ENCODE results near the gene CD82. TPM values are rescaled to one million over a fixed set of nuclear protein-coding genes. Genes with fewer than 3 reads are reported as not detected.
"Not testable (repeated sequence)": the region's sequence is repeated elsewhere in the genome, so short reads cannot be mapped to it uniquely, and the experiment has no call there.

Gene CD82
- total and polyA plus RNA-seq, 2 experiments from 2014 or later = 4.8 to 6.0 TPM

DNA sequence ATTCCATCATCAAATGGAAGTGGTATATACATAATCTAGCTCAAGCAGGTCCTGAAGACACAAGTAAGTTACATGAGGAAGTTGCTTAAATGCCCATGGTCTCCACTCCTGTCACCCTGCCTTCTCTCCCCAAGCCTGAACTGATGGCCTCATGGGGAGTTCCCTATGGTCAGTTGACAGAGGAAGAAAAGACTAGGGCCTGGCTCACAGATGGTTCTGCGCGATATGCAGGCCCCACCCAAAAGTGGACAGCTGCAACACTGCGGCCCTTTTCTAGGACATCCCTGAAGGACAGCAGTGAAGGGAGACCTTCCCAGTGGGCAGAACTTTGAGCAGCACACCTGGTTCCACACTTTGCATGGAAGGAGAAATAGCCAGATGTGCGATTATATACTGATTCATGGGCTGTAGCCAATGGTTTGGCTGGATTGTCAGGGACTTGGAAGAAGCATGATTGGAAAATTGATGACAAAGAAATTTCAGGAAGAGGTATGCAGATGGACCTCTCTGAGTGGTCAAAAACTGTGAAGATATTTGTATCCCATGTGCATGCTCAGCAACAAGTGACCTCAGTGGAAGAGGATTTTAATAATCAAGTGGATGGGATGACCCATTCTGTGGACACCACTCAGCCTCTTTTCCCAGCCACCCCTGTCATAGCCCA, 17.3 kb upstream of the CD82 start:
- no peaks in the 10 kb centered on the region for H3F3A ChIP-seq (ENCODE audit: insufficient read depth)
- no peaks in the 10 kb centered on the region for H3K4me1 ChIP-seq (ENCODE audit: insufficient read depth)
- 48 to 54% methylated on average over 4 of the region's 4 CpGs for WGBS, 2 experiments (ENCODE audit: low coverage in 1 of 2, low lambda C conversion rate in 2 of 2, missing lambda C conversion rate in 2 of 2)
- TF ChIP-seq EZH2 (IDR thresholded peaks at IDR 0.05; ENCODE audit: insufficient read depth, poor library complexity, severe bottlenecking) = no peak
- no peak for TF ChIP-seq EZH2phosphoT487 (IDR thresholded peaks at IDR 0.05; ENCODE audit: insufficient read depth, low read depth)
- H3K9me2 ChIP-seq (ENCODE audit: insufficient read depth) = no peaks in the 10 kb centered on the region
- no peak overlapping the region for H3K4me2 ChIP-seq (ENCODE audit: unreplicated experiment)
- in situ Hi-C loops (cut with MboI) = no loop called here
- H3K4me3 ChIP-seq = no peak overlapping the region
- no peak overlapping the region for H3K9ac ChIP-seq
- H3K27me3 ChIP-seq (replicated peaks; ENCODE audit: insufficient read depth) = peaks cover 6% of the 10 kb centered on the region; the same call in 1 of the 2 replicates
- no peaks in the 10 kb centered on the region for H3K36me3 ChIP-seq (ENCODE audit: low read depth)
- DNase-seq = no peak
- no peaks in the 10 kb centered on the region for H4K20me1 ChIP-seq (ENCODE audit: insufficient read depth)
- H3K9me3 ChIP-seq (ENCODE audit: low read depth) = no peaks in the 10 kb centered on the region
- no peak overlapping the region for H2AFZ ChIP-seq
- H3K27ac ChIP-seq = no peak overlapping the region
- H3K79me2 ChIP-seq (ENCODE audit: insufficient read depth) = no peaks in the 10 kb centered on the region

DNA sequence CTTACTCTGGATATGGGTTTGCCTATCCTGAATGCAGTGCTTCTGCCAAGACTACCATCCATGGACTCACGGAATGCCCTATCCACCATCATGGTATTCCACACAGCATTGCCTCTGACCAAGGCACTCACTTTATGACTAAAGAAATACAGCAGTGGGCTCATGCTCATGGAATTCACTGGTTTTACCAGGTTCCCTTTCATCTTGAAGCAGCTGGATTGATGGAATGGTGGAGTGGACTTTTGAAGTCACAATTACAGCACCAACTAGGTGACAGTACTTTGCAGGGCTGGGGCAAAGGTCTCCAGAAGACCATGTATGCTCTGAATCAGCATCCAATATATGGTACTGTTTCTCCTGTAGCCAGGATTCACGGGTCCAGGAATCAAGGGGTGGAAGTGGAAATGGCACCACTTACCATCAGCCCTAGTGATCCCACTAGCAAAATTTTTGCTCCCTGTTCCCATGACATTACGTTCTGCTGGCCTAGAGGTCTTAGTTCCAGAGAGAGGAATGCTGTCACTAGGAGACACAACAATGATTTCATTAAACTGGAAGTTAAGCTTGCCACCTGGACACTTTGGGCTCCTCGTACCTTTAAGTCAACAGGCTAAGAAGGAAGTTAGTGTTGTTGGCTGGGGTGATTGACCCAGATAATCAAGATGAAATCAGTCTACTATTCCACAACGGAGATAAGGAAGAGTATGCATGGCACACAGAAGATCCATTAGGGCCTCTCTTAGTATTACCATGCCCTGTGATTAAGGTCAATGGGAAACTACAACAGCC, 16.3 kb upstream of the CD82 start:
- H3K4me3 ChIP-seq; H3K9me3 ChIP-seq (ENCODE audit: low read depth); H3K27ac ChIP-seq; H3K9ac ChIP-seq; H2AFZ ChIP-seq; in situ Hi-C loops (cut with MboI); H3F3A ChIP-seq (ENCODE audit: insufficient read depth); H3K27me3 ChIP-seq (replicated peaks; ENCODE audit: insufficient read depth); DNase-seq; H4K20me1 ChIP-seq (ENCODE audit: insufficient read depth); H3K9me2 ChIP-seq (ENCODE audit: insufficient read depth); H3K4me1 ChIP-seq (ENCODE audit: insufficient read depth); H3K79me2 ChIP-seq (ENCODE audit: insufficient read depth); H3K36me3 ChIP-seq (ENCODE audit: low read depth); H3K4me2 ChIP-seq (ENCODE audit: unreplicated experiment): not testable (repeated sequence)
- 39 to 45% methylated on average over 5 of the region's 5 CpGs for WGBS, 2 experiments (ENCODE audit: low coverage in 1 of 2, low lambda C conversion rate in 2 of 2, missing lambda C conversion rate in 2 of 2)

DNA sequence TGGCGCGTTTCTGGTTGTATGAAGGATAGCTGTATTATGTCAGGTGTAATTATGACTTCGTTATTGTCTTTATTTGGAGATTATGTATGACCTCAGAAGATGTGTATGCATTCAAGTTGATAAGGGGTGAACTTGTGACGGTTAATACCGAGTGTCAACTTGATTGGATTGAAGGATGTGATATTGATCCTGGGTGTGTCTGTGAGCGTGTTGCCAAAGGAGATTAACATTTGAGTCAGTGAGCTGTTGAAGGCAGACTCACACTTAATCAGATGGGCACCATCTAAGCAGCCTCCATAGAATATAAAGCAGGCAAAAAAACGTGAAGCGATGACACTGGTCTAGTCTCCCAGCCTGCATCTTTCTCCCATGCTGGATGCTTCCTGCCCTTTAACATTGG, 15.3 kb upstream of the CD82 start:
- Histone ChIP-seq H3K4me1 (ENCODE audit: insufficient read depth) (no peaks in the 10 kb centered on the region), H3K36me3 (ENCODE audit: low read depth) (no peaks in the 10 kb centered on the region), H3K79me2 (ENCODE audit: insufficient read depth) (no peaks in the 10 kb centered on the region), H3K9ac (no peak overlapping the region), H2AFZ (no peak overlapping the region), H3F3A (ENCODE audit: insufficient read depth) (no peaks in the 10 kb centered on the region), H3K27ac (no peak overlapping the region), H3K9me3 (ENCODE audit: low read depth) (no peaks in the 10 kb centered on the region), H3K4me3 (no peak overlapping the region), H3K9me2 (ENCODE audit: insufficient read depth) (no peaks in the 10 kb centered on the region), H3K27me3 (replicated peaks; ENCODE audit: insufficient read depth) (peaks cover 5% of the 10 kb centered on the region; the same call in 1 of the 2 replicates), H3K4me2 (ENCODE audit: unreplicated experiment) (no peak overlapping the region), H4K20me1 (ENCODE audit: insufficient read depth) (no peaks in the 10 kb centered on the region)
- TF ChIP-seq EZH2phosphoT487 (IDR thresholded peaks at IDR 0.05; ENCODE audit: insufficient read depth, low read depth) (no peak), EZH2 (IDR thresholded peaks at IDR 0.05; ENCODE audit: insufficient read depth, poor library complexity, severe bottlenecking) (no peak)
- DNase-seq = no peak
- in situ Hi-C loops (cut with MboI) = no loop called here
- 49 to 52% methylated on average over 8 of the region's 8 CpGs for WGBS, 2 experiments (ENCODE audit: low coverage in 1 of 2, low lambda C conversion rate in 2 of 2, missing lambda C conversion rate in 2 of 2)

DNA sequence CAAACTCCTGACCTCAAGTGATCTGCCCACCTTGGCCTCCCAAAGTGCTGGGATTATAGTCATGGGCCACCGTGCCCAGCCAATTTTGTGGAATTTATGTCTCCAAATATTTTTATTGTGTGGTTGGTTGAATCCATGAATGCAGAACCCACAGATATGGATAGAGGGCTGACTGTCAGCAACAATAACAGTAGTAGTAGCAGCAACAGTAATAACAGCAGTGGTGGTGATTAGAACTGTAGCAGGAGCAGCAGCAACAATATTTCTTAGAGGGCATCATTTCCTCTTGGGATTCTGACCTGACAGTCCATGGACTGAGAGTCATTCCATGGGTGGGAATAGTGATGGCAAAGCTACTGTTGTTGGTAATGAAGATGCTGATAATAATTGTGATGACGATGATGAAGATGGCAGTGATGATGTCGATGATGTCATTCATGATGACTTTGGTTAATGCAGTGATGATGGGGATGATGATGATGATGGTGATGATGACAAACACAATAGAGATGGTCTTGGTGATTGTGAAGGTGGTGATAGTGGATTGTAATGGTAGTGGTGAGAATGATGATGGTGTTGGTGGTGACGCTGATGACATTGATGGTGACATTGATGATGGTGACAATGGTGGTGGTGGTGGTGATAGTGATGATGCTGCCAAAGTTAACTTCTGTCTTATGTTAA, 13.9 kb upstream of the CD82 start:
- Histone ChIP-seq H3K4me3 (no peak overlapping the region), H3K4me2 (ENCODE audit: unreplicated experiment) (no peak overlapping the region), H3K9me3 (ENCODE audit: low read depth) (no peaks in the 10 kb centered on the region), H3F3A (ENCODE audit: insufficient read depth) (no peaks in the 10 kb centered on the region), H3K9me2 (ENCODE audit: insufficient read depth) (no peaks in the 10 kb centered on the region), H2AFZ (no peak overlapping the region), H4K20me1 (ENCODE audit: insufficient read depth) (no peaks in the 10 kb centered on the region), H3K36me3 (ENCODE audit: low read depth) (no peaks in the 10 kb centered on the region), H3K79me2 (ENCODE audit: insufficient read depth) (no peaks in the 10 kb centered on the region), H3K4me1 (ENCODE audit: insufficient read depth) (no peaks in the 10 kb centered on the region), H3K27me3 (replicated peaks; ENCODE audit: insufficient read depth) (peaks cover 5% of the 10 kb centered on the region; the same call in 1 of the 2 replicates), H3K9ac (no peak overlapping the region), H3K27ac (no peak overlapping the region)
- in situ Hi-C loops (cut with MboI) = no loop called here
- 84 to 86% methylated on average over 4 of the region's 4 CpGs for WGBS, 2 experiments (ENCODE audit: low coverage in 1 of 2, low lambda C conversion rate in 2 of 2, missing lambda C conversion rate in 2 of 2)
- TF ChIP-seq EZH2 (IDR thresholded peaks at IDR 0.05; ENCODE audit: insufficient read depth, poor library complexity, severe bottlenecking) (no peak), EZH2phosphoT487 (IDR thresholded peaks at IDR 0.05; ENCODE audit: insufficient read depth, low read depth) (no peak)
- DNase-seq = no peak

Data from GM23248 (cell line).